HG02852 (cell line): ENCODE results near the gene CSAD.
A peak's percentile ranks its signal among the peaks of the same experiment; 100 is the strongest.
"Not testable (repeated sequence)": the region's sequence is repeated elsewhere in the genome, so short reads cannot be mapped to it uniquely, and the experiment has no call there.

ENCODE experiments used
- ATAC-seq: cut with Tn5 transposase; IDR thresholded peaks from one replicate; pipeline ENCODE4 v1.9.1; 2021; ENCODE audit warnings: mild to moderate bottlenecking, moderate library complexity; ENCODE audit not compliant: unreplicated experiment

Gene CSAD

GRCh38 chr12:53181935-53182334 is 1.2 kb upstream of the CSAD start:
- ATAC-seq = no peak

- peak; percentile 50 for ATAC-seq
Measured at GRCh38 chr12:53180931-53181645, 363 bp upstream of the CSAD start.

GRCh38 chr12:53179687-53180219 is 972 bp downstream of the CSAD start:
- ATAC-seq = peak; percentile 15

- not testable (repeated sequence) for ATAC-seq
Measured at GRCh38 chr12:53178803-53179202, 1.9 kb downstream of the CSAD start.

- ATAC-seq = not testable (repeated sequence)
Measured at GRCh38 chr12:53177447-53177846, 3.3 kb downstream of the CSAD start.

GRCh38 chr12:53176750-53177149 is 4.0 kb downstream of the CSAD start:
- ATAC-seq = no peak

GRCh38 chr12:53174881-53175491 is 5.7 kb downstream of the CSAD start:
- no peak for ATAC-seq

GRCh38 chr12:53173085-53173715 is 7.5 kb downstream of the CSAD start:
- no peak for ATAC-seq

- no peak for ATAC-seq
Measured at GRCh38 chr12:53172352-53172751, 8.4 kb downstream of the CSAD start.

- no peak for ATAC-seq
Measured at GRCh38 chr12:53171725-53172329, 8.9 kb downstream of the CSAD start.

GRCh38 chr12:53170876-53171724 is 9.6 kb downstream of the CSAD start:
- no peak for ATAC-seq

GRCh38 chr12:53170215-53170614 is 10.5 kb downstream of the CSAD start:
- no peak for ATAC-seq

- no peak for ATAC-seq
Measured at GRCh38 chr12:53169644-53170043, 11.1 kb downstream of the CSAD start.

- no peak for ATAC-seq
Measured at GRCh38 chr12:53166837-53167236, 13.9 kb downstream of the CSAD start.

GRCh38 chr12:53163008-53163407 is 17.7 kb downstream of the CSAD start:
- not testable (repeated sequence) for ATAC-seq

GRCh38 chr12:53161119-53161911 is 19.4 kb downstream of the CSAD start:
- ATAC-seq = no peak

GRCh38 chr12:53160673-53161072 is 20.1 kb downstream of the CSAD start:
- no peak for ATAC-seq

- ATAC-seq = no peak
Measured at GRCh38 chr12:53160000-53160399, 20.7 kb downstream of the CSAD start.

GRCh38 chr12:53159195-53159839 is 21.4 kb downstream of the CSAD start:
- ATAC-seq = peak; percentile 65
